Ramos (cell line): Measurements from ENCODE around the gene PAK2.
"Not testable (repeated sequence)": the region's sequence is repeated elsewhere in the genome, so short reads cannot be mapped to it uniquely, and the experiment has no call there.

ENCODE experiments used
- in situ Hi-C: fragments of 300-500 bp; cut with MboI; formaldehyde crosslinking; loops from one replicate; pipeline ENCODE4 v1.14.3; 2022; ENCODE audit warnings: low sequenced_read_pairs; ENCODE audit not compliant: unreplicated experiment

Gene PAK2

GRCh38 chr3:196839351-196839750 lies 99.7 kb downstream of the PAK2 start:
- in situ Hi-C loops: not testable (repeated sequence)

GRCh38 chr3:196842567-196843434 lies 103.1 kb downstream of the PAK2 start:
- in situ Hi-C loops: loop anchor here (5.0 kb wide), 1 partner anchor 120 kb away; no protein-coding TSS in a partner anchor

- in situ Hi-C loops: loop anchor here (5.0 kb wide), 1 partner anchor 119 kb away; no protein-coding TSS in a partner anchor
Measured at GRCh38 chr3:196843435-196844110, 103.9 kb downstream of the PAK2 start.

- in situ Hi-C loops: loop anchor here (5.0 kb wide), 1 partner anchor 118 kb away; no protein-coding TSS in a partner anchor
Measured at GRCh38 chr3:196844235-196845219, 104.9 kb downstream of the PAK2 start.

- in situ Hi-C loops: not testable (repeated sequence)
Measured at GRCh38 chr3:196848375-196848774, 108.7 kb downstream of the PAK2 start.

GRCh38 chr3:196849180-196849741 lies 109.6 kb downstream of the PAK2 start:
- in situ Hi-C loops: no loop called here

GRCh38 chr3:196863000-196863399 lies 123.3 kb downstream of the PAK2 start:
- in situ Hi-C loops: not testable (repeated sequence)

GRCh38 chr3:196867155-196867506 lies 127.5 kb downstream of the PAK2 start:
- in situ Hi-C loops: no loop called here

- in situ Hi-C loops: no loop called here
Measured at GRCh38 chr3:196867507-196868296, 128.0 kb downstream of the PAK2 start, which contains the start of gene SENP5. Gene SENP5 (plus strand): TSS chr3:196867920. CDS start chr3:196885182, 17,262 bp downstream.

GRCh38 chr3:196868297-196868661 lies 128.6 kb downstream of the PAK2 start:
- in situ Hi-C loops: no loop called here

GRCh38 chr3:196872316-196872715 lies 132.7 kb downstream of the PAK2 start:
- in situ Hi-C loops: no loop called here

GRCh38 chr3:196874511-196875094 lies 134.9 kb downstream of the PAK2 start:
- in situ Hi-C loops: not testable (repeated sequence)

- in situ Hi-C loops: no loop called here
Measured at GRCh38 chr3:196875258-196875657, 135.6 kb downstream of the PAK2 start.
